Activated T-helper 1 cell treated with Interleukin-2 at 50 U/mL for 16 hours (primary cell): ENCODE data around the gene HIVEP1.

Experiments used
- DNase-seq: peaks from one replicate; pipeline ENCODE4 v3.0.0-alpha.2; 2020; ENCODE audit warnings: low read depth

Gene HIVEP1

DNA sequence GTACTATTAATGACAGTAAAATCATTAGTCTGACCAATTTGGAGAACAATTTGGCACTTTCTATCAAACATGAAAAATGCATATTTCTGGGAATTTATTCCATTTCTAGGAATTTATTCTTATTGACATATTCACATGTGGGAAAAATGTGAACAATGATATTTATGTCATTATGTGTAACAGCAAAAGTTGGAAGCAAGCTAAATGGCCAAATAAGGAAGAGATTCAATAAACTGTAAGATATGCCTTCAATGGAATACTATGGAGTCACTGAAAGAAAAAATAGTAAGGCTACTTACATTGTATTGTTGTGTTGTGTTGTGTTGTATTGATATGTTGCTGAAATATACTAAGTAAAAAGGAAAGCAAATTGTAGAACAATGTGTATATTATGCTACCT, 177.5 kb downstream of the HIVEP1 start:
- no peak for DNase-seq

DNA sequence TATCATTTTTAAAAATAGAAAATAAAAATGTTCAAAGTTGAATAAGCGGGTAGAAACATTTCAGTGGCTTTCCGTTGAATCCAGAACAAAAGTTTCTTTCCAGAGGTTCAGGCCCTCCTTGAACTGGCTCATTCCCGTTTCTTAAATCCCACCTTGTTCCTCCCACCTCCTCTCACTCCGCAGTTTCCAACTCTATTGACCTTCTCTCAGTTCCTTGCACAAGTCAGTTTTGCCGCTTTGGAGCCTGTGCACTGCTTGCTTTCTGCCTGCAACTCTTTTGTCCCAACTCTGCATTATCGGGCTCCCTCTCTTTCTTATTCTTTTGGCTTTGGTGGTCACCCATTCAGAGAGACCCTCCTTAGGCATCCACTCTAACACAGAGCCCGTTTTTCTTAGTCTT, 178.1 kb downstream of the HIVEP1 start:
- no peak for DNase-seq

DNA sequence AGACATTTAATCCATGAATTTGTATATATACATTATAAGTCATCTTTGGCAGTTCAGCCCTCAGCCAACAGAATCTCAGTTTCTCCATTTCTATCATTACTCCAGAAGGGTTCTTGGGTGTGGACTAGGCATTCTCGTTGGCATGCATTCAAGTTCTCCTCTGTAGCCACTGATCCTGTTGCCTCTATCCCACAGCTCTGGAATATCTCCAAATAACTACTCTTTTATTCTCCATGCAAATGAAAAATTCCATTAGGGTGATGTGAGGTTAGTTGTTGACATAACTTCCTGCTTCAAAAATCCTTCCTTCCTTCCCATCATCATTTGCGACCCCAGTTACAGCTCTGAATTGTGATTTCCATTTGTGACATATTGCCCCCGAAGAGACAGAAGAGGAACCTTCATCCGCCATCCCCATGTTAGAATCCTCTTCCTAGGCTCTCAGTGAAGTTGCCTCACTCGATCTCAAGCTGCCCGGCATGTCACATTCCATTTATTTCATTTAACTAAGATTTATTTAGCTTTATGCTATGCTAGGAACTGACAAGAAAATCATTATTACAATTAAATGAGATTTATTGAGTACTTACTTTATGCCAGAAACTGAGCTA, 184.3 kb downstream of the HIVEP1 start:
- no peak for DNase-seq

DNA sequence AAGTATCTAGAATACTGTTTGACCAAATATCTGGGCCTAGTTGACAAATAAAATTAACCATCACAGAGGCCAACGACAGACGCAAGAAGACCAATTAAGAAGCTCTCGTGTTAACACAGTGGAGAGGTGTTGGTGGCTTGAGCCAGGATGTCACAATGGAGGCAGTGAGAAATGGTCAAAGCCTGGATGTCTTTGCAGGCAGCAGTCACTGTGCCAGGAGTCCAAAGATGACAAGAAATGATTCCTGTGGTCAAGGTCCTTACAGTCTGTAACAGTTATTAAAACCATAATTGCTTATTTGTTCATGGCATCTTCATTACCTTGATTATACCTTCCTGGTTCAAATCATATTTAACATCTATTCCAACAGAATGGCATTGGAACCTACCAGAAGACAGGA, 186.7 kb downstream of the HIVEP1 start:
- no peak for DNase-seq

DNA sequence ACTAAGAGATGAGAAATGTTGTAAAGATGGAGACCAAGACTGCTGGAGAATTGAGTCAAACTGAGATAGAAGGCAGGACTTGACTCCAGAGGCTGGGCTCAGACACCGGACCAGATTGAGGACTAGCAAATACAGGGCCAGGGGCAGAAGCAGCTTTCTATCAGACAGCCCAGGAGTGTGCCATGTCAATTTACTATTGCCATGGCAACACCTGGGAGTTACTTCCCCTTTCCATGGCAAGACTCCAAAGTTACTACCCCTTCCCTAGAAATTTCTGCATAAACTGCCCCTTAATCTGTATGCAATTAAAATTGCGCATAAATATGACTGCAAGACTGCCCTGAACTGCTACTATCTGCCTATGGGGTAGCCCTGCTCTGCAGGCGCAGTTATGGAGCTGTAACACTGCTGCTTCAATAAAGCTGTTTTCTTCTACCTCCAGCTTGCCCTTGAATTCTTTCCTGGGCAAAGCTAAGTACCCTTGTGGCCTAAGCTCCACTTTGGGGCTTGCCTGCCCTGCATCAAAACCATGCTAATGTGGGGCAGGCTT, 188.0 kb downstream of the HIVEP1 start:
- no peak for DNase-seq

DNA sequence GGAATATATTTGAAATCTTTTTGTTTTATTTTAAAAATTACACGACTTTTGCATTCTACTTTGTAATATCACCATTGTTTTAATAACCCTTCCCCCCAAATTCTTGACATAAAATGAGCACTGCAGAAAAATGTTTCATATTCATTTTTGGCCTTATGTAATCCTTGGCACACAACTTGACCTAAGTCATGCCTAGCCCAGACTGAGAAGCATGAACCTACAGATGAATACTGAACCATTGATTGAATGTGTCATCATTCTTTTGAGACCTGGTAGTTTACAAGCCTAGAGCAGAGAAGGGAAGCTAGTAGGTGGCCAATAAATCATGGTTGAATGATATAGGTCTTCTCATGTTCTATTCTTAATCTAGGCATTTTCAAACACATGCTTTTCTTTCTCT, 188.6 kb downstream of the HIVEP1 start:
- no peak for DNase-seq

DNA sequence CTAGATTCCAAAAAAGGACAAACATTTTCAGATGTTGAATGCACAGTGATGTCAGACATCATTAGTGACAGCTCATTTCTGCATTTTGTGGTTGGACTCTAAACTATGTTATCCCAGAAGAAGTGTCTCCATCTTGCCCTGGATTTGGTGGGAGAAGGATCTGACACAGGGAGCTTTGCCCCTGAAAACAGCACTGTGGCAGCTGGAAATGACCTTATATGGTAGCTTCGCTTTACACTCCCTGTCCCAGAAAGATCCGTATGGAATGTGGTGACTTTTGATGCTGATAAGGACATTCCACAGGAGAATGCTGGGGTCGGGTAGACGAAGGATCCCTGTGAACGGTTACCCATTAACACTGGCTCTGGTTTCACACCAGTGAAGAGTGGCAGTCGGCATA, 190.9 kb downstream of the HIVEP1 start:
- no peak for DNase-seq

DNA sequence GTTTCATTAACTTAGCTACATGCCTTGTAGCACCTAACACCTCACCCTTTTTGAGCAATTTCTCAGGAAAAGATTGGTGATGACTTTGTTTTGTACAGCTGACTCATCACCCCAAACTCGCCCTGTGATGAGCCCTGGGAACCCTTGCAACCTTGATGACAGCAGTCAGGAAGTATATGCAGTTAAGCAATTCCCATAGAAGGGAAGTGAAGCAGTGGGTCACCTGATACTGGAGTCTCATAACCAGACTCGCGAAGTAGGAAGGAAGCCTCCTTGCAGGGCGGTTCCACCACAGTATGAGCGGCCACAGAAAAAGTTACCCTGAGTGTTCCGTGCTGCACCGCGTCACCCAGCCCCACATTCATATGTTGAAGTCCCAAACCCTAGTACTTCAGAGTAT, 196.1 kb downstream of the HIVEP1 start:
- DNase-seq = no peak

DNA sequence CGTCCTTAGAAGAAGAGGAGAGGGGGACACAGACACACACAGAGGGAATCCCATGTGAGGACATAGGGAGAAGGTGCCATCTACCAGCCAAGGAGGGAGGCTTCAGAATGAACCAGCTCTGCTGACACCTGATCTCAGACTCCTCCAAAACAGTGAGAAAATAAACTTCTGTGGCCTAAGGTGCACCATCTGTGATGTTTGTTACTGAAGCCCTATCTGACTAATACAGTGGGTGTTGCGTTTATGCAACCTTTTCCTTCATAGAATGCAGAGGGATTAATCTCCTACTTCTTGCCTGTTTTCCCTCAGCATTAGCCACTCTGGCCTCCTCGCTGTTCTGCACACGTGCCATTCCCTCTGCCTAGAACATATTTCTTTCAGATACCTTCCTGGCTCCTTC, 196.6 kb downstream of the HIVEP1 start:
- no peak for DNase-seq
